ENCODE data around the gene E4F1.

Gene E4F1

GRCh38 chr16:2207872-2208271 is 15.5 kb upstream of the E4F1 start:
- no peak for DNase-seq

GRCh38 chr16:2208308-2208707 is 15.1 kb upstream of the E4F1 start:
- DNase-seq: no peak

- no peak for DNase-seq
Measured at GRCh38 chr16:2208772-2209171, 14.6 kb upstream of the E4F1 start.

GRCh38 chr16:2209258-2210008 is 14.0 kb upstream of the E4F1 start:
- DNase-seq: no peak

GRCh38 chr16:2210009-2210332 is 13.4 kb upstream of the E4F1 start:
- DNase-seq: no peak

- DNase-seq: no peak
Measured at GRCh38 chr16:2210386-2211365, 12.7 kb upstream of the E4F1 start, which contains the start of gene BRICD5. BRICD5 (minus strand) TSS chr16:2210863; CDS start chr16:2210833, 30 bp downstream.

GRCh38 chr16:2211923-2212347 is 11.5 kb upstream of the E4F1 start:
- DNase-seq: no peak

GRCh38 chr16:2212362-2213324 is 10.7 kb upstream of the E4F1 start:
- no peak for DNase-seq

GRCh38 chr16:2213817-2214718 is 9.3 kb upstream of the E4F1 start:
- DNase-seq: no peak

GRCh38 chr16:2214719-2214968 is 8.7 kb upstream of the E4F1 start, which contains the start of gene PGP:
PGP (minus strand) TSS chr16:2214840; CDS start chr16:2214777, 63 bp downstream.
- no peak for DNase-seq

- no peak for DNase-seq
Measured at GRCh38 chr16:2216330-2216729, 7.1 kb upstream of the E4F1 start.

GRCh38 chr16:2223942-2224486 is 623 bp downstream of the E4F1 start:
- no peak for DNase-seq

GRCh38 chr16:2226245-2226793 is 2.9 kb downstream of the E4F1 start:
- DNase-seq: no peak

GRCh38 chr16:2226918-2227317 is 3.5 kb downstream of the E4F1 start:
- DNase-seq: no peak

GRCh38 chr16:2228161-2228824 is 4.9 kb downstream of the E4F1 start:
- DNase-seq: no peak

- DNase-seq: no peak
Measured at GRCh38 chr16:2229091-2229490, 5.7 kb downstream of the E4F1 start.

- DNase-seq: no peak
Measured at GRCh38 chr16:2229632-2230250, 6.3 kb downstream of the E4F1 start.

GRCh38 chr16:2230376-2230775 is 7.0 kb downstream of the E4F1 start:
- DNase-seq: no peak

- DNase-seq: no peak
Measured at GRCh38 chr16:2231016-2231931, 7.9 kb downstream of the E4F1 start.

Measured in stimulated activated CD4-positive, alpha-beta T cell treated with anti-CD3 and anti-CD28 coated beads, Interleukin-12 subunit alpha, Interleukin-12 subunit beta, amount 100 ng/mL, for 4 hours (primary cell).